CD4-positive, CD25-positive, alpha-beta regulatory T cell (primary cell): ENCODE results near the gene ABO. TPM values are rescaled to one million over a fixed set of nuclear protein-coding genes. Genes with fewer than 3 reads are reported as not detected.
"Not testable (repeated sequence)": the region's sequence is repeated elsewhere in the genome, so short reads cannot be mapped to it uniquely, and the experiment has no call there.

ENCODE experiments used
- ATAC-seq, 2 donors: fragments of 150-1000 bp; cut with Tn5 transposase; one replicate each; pipeline ENCODE4 v1.10.0; 2021; ENCODE audit warnings: low read depth in 2 of 2, moderate number of reproducible peaks in 2 of 2, moderate library complexity in 1 of 2
- DNase-seq, 3 donors: peaks; one replicate each; pipeline versions ENCODE4 v3.0.0 to v3.0.0-alpha.2; 2012 to 2022; ENCODE audit warnings: mixed read lengths in 1 of 3
- H3K27ac ChIP-seq: one replicate; pipeline ENCODE4 v1.7.0; 2013; ENCODE audit warnings: mild to moderate bottlenecking, low read length; ENCODE audit not compliant: insufficient read depth, poor library complexity, severe bottlenecking
- H3K27me3 ChIP-seq: one replicate; pipeline ENCODE4 v1.7.0; 2013; ENCODE audit warnings: low read length; ENCODE audit not compliant: control insufficient read depth, insufficient read depth
- H3K36me3 ChIP-seq: one replicate; pipeline ENCODE4 v1.7.0; 2013; ENCODE audit warnings: mild to moderate bottlenecking, low read length, moderate library complexity; ENCODE audit not compliant: control insufficient read depth, insufficient read depth
- H3K4me1 ChIP-seq: 2 replicates; pipeline ENCODE4 v1.7.0; 2013; ENCODE audit warnings: mild to moderate bottlenecking, low read length; ENCODE audit not compliant: insufficient read depth, control insufficient read depth, poor library complexity, severe bottlenecking
- H3K4me3 ChIP-seq: one replicate; pipeline ENCODE4 v1.7.0; 2013; ENCODE audit warnings: low read depth, mild to moderate bottlenecking, low read length, moderate library complexity
- H3K9me3 ChIP-seq, 2 experiments: 1 replicate in 1 of 2; 2 replicates in 1 of 2; pipeline ENCODE4 v1.7.0; 2013; ENCODE audit warnings: low read length in 2 of 2, mild to moderate bottlenecking in 1 of 2, moderate library complexity in 1 of 2; ENCODE audit not compliant: control insufficient read depth in 2 of 2
- H3K27ac Mint-ChIP-seq, 3 donors: one replicate each; pipeline ENCODE4 v1.8.0; 2020 to 2022; ENCODE audit warnings: mild to moderate bottlenecking in 3 of 3, mixed read lengths in 3 of 3, moderate library complexity in 2 of 3
- H3K27me3 Mint-ChIP-seq: one replicate; pipeline ENCODE4 v1.8.0; 2022; ENCODE audit warnings: mild to moderate bottlenecking, mixed read lengths
- H3K36me3 Mint-ChIP-seq: one replicate; pipeline ENCODE4 v1.8.0; 2020; ENCODE audit warnings: mixed read lengths
- H3K4me1 Mint-ChIP-seq, 4 donors: one replicate each; pipeline ENCODE4 v1.8.0; 2020 to 2022; ENCODE audit warnings: mixed read lengths in 4 of 4, mild to moderate bottlenecking in 1 of 4
- H3K4me3 Mint-ChIP-seq, 4 donors: one replicate each; pipeline ENCODE4 v1.8.0; 2020 to 2022; ENCODE audit warnings: mild to moderate bottlenecking in 4 of 4, mixed read lengths in 4 of 4, moderate library complexity in 3 of 4
- H3K9me3 Mint-ChIP-seq, 7 donors: one replicate each; pipeline ENCODE4 v1.8.0; 2020 to 2022; ENCODE audit warnings: mixed read lengths in 7 of 7, mild to moderate bottlenecking in 3 of 7, moderate library complexity in 2 of 7
- polyA plus RNA-seq, 4 donors: library from polyadenylated mRNA; unstranded; fragments of 300-500 nt; fragmentation: Illumina TruSeq; gene quantifications; one replicate each; pipeline ENCODE4 v1.2.3, GENCODE V29; 2021
- total RNA-seq: library from RNA; stranded (reverse); gene quantifications from one replicate; pipeline ENCODE4 v1.2.3, GENCODE V29; 2022

ABO gene
- total and polyA plus RNA-seq, 5 donors from 2014 or later = 0.62 TPM; not detected in 4

- Mint-ChIP-seq H3K9me3 (no peaks in the 10 kb centered on the region), H3K36me3 (no peaks in the 10 kb centered on the region), H3K27ac (no peak overlapping the region), H3K4me3 (no peak overlapping the region), H3K27me3 (peaks cover 13% of the 10 kb centered on the region), H3K4me1 (peaks cover 0 to 18% (median 7%) of the 10 kb centered on the region in 4 donors)
- H3K4me3 ChIP-seq = no peak overlapping the region
- H3K27ac ChIP-seq = no peak overlapping the region
- no peaks in the 10 kb centered on the region for H3K36me3 ChIP-seq
- H3K9me3 ChIP-seq = no peaks in the 10 kb centered on the region
- DNase-seq = no peak
- ATAC-seq = no peak
- peaks cover 7% of the 10 kb centered on the region for H3K4me1 ChIP-seq
- H3K27me3 ChIP-seq = no peaks in the 10 kb centered on the region
These were observed 40.3 kb downstream of the ABO start for GRCh38 chr9:133234577-133235322.

- H3K4me1 Mint-ChIP-seq = peaks cover 0 to 11% (median 6%) of the 10 kb centered on the region in 4 donors
- no peaks in the 10 kb centered on the region for H3K36me3 Mint-ChIP-seq
- Histone ChIP-seq H3K4me3 (no peak overlapping the region), H3K36me3 (no peaks in the 10 kb centered on the region), H3K9me3 (no peaks in the 10 kb centered on the region), H3K4me1 (peaks cover 5% of the 10 kb centered on the region), H3K27me3 (no peaks in the 10 kb centered on the region), H3K27ac (no peak overlapping the region)
- no peak overlapping the region for H3K4me3 Mint-ChIP-seq
- DNase-seq (no peak), ATAC-seq (no peak)
- H3K9me3 Mint-ChIP-seq = no peaks in the 10 kb centered on the region
- no peak overlapping the region for H3K27ac Mint-ChIP-seq
- H3K27me3 Mint-ChIP-seq = peaks cover 13% of the 10 kb centered on the region
These were observed 41.1 kb downstream of the ABO start for GRCh38 chr9:133233681-133234432.

DNA sequence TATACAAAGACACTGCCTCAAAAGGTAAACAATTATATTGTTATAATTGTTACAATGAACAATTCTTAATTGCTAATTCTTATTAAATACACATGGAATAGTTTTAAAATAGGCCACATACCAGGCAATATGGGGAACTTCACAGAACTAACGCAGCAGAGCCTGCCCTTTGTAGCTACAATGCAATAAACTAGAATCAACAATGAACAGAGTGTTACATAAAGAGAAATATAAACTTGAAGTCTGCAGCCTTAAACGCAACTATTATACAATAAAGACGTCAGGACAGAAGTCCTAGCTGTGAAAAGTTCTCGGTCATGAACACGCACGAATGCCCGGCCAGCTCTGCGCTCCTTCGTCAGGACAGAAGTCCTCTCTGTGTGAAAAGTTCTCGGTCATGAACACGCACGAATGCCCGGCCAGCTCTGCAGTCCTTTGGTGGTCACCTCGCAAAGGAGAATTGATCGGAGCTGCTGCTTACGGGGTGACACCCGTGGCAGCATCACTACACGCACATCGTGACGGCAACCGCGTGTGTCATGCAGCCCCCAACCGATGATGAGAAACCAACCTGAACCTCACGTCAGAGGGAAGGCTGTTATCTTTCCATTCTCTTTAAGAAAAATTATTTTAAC lies 43.0 kb downstream of the ABO start:
- not testable (repeated sequence) for H3K27me3 ChIP-seq, H3K4me1 Mint-ChIP-seq, H3K36me3 ChIP-seq, H3K4me3 Mint-ChIP-seq, H3K9me3 ChIP-seq, H3K27ac ChIP-seq, DNase-seq, ATAC-seq, H3K9me3 Mint-ChIP-seq, H3K36me3 Mint-ChIP-seq, H3K4me1 ChIP-seq, H3K4me3 ChIP-seq, H3K27ac Mint-ChIP-seq, H3K27me3 Mint-ChIP-seq

DNA sequence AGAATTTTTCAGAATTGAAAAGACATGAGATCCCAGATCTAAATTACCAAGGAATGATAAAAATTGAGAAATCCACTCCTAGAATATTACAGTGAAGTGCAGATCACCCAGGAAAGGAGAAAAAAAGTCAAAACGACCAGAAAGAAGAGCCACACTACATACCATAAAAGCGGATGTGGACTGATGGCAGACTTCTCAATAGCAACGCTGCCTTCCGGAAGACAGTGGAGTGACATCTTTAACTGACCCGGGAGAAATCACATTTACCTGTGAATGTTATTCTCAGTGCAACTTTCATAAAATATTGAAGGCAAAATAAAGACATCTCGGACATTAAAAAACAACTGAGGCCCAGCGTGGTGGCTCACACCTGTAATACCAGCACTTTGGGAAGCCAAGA lies 44.5 kb downstream of the ABO start:
- H3K27ac Mint-ChIP-seq, H3K27me3 ChIP-seq, H3K4me3 ChIP-seq, H3K9me3 Mint-ChIP-seq, H3K36me3 Mint-ChIP-seq, H3K36me3 ChIP-seq, H3K27me3 Mint-ChIP-seq, H3K27ac ChIP-seq, H3K4me3 Mint-ChIP-seq, DNase-seq, H3K9me3 ChIP-seq, H3K4me1 ChIP-seq, ATAC-seq, H3K4me1 Mint-ChIP-seq: not testable (repeated sequence)

GRCh38 chr9:133230093-133230492 lies 44.9 kb downstream of the ABO start:
- H3K27ac ChIP-seq = no peak overlapping the region
- H3K27me3 ChIP-seq = no peaks in the 10 kb centered on the region
- DNase-seq (no peak), ATAC-seq (no peak)
- Mint-ChIP-seq H3K4me1 (no peaks in the 10 kb centered on the region), H3K27ac (no peak overlapping the region), H3K36me3 (no peaks in the 10 kb centered on the region), H3K4me3 (no peak overlapping the region), H3K9me3 (no peaks in the 10 kb centered on the region), H3K27me3 (no peaks in the 10 kb centered on the region)
- no peak overlapping the region for H3K4me3 ChIP-seq
- H3K4me1 ChIP-seq = no peaks in the 10 kb centered on the region
- H3K9me3 ChIP-seq = no peaks in the 10 kb centered on the region
- H3K36me3 ChIP-seq = no peaks in the 10 kb centered on the region

GRCh38 chr9:133228474-133229193 lies 46.4 kb downstream of the ABO start:
- H3K4me3 ChIP-seq, H3K9me3 Mint-ChIP-seq, H3K36me3 Mint-ChIP-seq, DNase-seq, H3K4me1 Mint-ChIP-seq, H3K27ac Mint-ChIP-seq, H3K27me3 Mint-ChIP-seq, H3K4me1 ChIP-seq, ATAC-seq, H3K9me3 ChIP-seq, H3K27ac ChIP-seq, H3K4me3 Mint-ChIP-seq, H3K27me3 ChIP-seq, H3K36me3 ChIP-seq: not testable (repeated sequence)

DNA sequence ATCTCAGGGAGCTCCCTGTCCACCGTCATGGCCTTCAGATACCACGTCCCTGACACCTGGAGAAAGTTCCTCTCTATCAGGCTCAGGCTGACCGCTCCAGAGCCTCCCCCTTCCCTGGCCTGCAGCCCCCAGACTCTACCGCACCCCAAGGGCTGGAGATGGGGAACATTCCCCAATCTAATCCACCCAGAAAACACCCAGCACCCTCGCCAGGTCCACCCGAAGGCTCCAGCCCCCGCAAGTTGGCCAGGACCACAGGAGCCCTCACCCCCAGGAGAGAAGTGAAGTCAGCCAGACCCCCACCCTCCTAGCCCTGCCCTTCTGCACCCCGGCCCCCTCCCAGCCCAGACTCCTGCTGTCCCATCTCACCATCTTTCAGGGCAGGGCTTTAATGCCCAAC lies 47.0 kb downstream of the ABO start:
- H3K36me3 Mint-ChIP-seq, H3K27ac Mint-ChIP-seq, DNase-seq, H3K4me1 ChIP-seq, H3K4me1 Mint-ChIP-seq, H3K9me3 Mint-ChIP-seq, H3K27me3 Mint-ChIP-seq, H3K9me3 ChIP-seq, ATAC-seq, H3K27ac ChIP-seq, H3K4me3 Mint-ChIP-seq, H3K4me3 ChIP-seq, H3K27me3 ChIP-seq, H3K36me3 ChIP-seq: not testable (repeated sequence)
